Dedifferentiated amniotic fluid mesenchymal stem cell (primary cell): Measurements from ENCODE around the gene UPP1.
"Not testable (repeated sequence)": the region's sequence is repeated elsewhere in the genome, so short reads cannot be mapped to it uniquely, and the experiment has no call there.

Experiments used
- DNase-seq: peaks from one replicate; pipeline ENCODE4 v3.0.0-alpha.2; 2016; ENCODE audit errors: extremely low spot score

UPP1 gene

DNA sequence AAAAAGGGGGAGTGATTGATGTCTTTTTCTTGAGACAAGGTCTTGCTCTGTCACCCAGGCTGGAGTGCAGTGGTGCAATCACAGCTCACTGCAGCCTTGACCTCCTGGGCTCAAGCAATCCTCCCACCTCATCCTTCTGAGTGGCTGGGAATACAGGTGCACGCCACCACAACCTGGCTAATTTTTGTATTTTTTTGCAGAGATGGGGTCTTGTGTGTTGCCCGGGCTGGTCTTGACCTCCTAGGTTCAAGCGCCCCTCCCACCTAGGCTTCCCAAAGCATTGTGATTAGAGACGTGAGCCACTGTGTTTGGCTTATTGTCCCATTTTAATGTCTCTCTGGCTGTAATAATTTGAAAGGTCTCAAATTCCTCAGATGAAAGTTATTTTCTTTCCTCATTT lies 21.8 kb downstream of the UPP1 start:
- no peak for DNase-seq

DNA sequence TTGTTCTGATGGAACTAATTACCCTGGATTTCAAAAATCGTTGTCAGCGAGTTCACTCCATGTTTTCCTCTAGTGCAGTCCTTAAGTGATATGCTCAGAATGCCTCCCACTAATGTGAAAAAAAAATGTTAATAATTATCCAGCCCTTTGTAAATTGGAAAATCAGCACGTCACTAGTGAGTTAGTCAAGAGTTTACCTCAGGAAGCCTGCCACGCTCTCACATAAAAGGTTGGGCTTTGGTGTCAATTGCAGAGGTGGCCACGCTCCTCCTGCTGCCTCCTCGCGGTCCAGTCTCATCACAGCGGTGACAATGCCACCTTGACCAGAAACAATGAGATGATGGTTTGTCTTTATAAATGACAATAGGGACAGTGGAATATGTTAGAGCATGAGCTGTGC lies 22.5 kb downstream of the UPP1 start:
- no peak for DNase-seq

DNA sequence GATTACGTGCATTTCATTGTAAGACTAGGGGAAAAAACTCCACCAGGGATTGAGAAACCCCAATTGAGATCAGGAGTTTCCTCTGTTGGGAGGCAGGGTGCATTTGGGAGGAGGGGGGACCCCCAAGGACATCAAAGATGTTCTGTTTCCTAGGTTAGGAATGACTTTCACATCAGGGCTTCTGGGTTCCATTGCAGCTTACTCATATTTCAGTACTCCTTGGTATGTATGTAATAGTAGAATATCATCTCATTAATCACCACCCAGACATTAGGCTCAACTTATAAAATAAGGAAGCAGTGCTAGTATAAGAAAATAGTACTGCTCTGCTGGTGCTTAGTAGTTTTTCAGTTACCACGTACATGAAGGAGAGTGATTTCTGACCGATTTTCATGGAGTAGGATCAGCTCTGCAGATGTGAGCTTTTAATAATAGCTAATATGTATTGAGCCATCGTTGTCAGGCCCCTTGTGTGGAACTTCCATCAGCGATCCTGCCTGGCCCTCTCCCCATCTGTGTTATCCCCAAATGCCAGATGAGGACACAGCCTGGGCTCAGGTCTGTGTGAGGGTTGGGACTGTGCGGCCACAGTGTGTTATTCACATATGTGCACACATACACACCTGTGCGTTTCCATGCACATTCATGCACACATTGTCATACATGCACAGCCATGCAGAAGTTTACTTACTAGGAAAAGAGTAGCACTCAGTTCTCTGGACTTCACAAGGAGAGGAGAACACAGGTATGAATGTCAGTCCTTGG lies 23.5 kb downstream of the UPP1 start:
- no peak for DNase-seq

DNA sequence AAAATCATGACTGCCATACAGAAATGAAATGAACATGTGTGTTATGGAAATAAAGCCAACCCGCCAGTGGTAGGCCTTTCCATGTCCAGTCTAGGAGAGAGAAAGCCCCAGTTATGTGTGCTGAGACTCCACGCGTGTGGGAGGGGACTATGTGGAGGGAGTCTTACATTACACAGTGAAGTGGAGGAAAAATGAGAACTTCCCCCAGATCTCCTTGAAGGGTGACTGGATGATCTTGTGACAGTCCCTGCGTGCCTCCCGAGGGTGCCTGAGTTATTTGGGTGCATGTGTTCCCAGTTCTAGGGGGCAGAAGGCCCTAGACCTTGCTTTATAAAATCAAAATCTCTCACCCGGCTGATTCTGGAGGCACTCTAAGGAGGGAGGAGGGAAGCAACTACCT lies 24.2 kb downstream of the UPP1 start:
- no peak for DNase-seq

DNA sequence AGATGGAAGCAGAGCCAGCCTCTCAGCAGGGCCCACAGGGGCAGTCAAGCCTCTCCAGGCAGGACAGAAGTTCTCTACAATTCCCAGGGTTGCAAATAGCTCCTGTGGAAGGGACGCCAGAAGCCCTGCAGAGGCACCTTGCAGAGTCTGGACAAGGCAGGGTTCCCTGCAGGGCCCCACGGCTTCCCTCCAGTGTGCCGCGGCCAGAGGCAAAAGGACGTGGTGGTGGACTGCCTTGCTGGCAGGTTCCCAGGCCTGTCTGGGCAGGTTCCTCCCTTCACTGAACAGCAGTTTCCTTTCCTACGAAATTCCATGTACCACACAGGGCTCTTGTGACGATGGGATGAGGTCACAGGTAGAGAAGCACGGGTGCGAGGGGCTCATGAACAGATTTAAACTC lies 25.1 kb downstream of the UPP1 start:
- DNase-seq = no peak

DNA sequence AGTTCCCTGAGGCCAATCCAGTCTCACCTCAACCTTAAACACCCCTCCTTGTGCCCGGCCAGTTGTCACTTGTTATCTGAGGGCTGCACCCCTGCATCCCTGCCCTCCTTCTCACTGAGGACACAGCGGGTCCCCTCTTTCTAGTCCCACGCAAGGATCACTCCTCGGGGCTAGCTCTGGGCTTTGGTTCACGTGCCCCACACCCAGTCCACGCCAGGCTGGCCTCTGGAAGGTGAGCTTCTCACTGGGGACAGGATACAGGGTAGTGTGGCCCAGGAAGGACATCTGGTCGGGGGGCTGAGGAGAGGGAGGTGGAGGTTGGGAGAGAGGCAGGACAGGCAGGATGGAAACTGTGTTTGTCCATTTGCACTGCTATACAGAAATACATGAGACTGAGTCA lies 25.5 kb downstream of the UPP1 start:
- no peak for DNase-seq

DNA sequence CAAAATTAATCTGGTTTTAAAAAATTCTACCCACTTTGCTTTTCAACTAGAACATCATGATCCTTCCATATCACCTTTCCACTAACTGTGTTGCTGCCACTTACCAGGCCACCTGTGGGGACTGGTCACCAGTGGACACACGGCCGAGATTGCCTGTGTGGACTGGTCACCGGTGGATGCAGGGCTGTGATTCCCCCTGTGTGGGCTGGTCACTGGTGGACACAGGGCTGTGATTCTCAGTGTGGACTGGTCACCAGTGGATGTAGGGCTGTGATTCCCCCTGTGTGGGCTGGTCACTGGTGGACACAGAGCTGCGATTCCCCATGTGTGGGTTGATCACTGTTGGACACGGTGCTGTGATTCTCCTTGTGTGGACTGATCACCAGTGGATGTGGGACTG lies 27.0 kb downstream of the UPP1 start:
- DNase-seq = no peak

DNA sequence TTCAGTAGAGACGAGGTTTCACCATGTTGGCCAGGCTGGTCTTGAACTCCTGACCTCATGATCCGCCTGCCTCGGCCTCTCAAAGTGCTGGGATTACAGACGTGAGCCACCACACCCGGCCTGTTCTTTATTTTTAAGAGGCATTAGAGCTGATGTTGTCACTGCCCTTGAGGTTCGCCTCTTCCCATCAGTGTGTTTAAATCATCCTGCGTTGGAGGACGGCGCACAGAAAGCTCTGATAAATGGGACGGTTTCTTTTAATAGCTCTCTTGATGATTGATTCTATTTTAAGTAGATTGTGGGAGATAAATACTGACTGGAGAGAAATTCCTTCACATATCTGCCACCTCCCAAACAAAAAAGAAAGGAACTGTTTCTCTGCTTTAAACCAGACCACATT lies 29.0 kb downstream of the UPP1 start:
- no peak for DNase-seq

DNA sequence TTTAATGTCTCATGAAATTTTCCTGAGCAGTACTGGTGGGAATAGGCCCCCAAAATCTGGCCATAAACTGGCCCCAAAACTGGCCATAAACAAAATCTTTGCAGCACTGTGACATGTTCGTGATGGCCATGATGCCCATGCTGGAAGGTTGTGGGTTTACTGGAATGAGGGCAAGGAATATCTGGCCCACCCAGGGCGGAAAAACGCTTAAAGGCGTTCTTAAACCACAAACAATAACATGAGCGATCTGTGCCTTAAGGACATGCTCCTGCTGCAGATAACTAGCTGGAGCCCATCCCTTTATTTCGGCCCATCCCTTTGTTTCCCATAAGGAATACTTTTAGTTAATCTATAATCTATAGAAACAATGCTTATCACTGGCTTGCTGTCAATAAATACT lies 31.5 kb downstream of the UPP1 start:
- not testable (repeated sequence) for DNase-seq

DNA sequence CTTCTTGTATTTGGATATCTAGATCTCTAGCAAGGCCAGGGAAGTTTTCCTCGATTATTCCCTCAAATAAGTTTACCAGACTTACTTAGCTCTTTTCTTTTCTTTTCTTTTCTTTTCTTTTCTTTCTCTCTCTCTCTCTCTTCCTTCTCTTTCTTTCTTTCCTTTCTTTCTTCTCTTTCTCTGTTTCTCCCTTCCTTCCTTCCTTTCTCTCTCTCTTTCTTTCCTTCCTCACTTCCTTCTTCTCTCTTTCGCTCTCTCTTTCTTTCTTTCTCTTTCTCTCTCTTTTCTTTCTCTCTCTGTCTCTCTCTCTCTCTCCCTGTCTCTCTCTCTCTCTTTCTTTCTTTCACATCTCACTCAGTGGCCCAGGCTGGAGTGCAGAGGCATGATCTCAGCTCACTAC lies 37.0 kb downstream of the UPP1 start:
- DNase-seq = no peak

DNA sequence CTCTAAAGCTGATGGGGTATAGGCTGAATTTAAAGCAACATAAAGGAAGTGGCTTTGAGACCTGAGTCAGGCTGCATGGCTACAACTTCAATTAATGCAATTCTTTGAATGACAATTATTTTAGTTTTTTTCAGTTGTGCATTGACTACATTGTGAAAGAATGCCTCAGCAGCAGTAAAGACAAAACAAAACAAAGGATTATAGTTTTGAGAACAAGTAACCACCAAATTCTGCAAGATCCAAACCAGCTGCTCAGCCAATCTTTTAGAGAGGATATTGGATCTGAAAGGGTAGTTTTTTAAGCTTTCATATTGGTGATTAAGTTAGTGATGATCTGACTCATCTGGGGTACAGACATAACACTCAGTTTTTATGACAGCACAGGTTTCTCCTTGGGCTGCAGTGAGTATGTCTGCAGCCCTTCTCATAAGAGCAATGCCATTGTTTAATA lies 41.6 kb downstream of the UPP1 start:
- DNase-seq = peak; percentile 31

DNA sequence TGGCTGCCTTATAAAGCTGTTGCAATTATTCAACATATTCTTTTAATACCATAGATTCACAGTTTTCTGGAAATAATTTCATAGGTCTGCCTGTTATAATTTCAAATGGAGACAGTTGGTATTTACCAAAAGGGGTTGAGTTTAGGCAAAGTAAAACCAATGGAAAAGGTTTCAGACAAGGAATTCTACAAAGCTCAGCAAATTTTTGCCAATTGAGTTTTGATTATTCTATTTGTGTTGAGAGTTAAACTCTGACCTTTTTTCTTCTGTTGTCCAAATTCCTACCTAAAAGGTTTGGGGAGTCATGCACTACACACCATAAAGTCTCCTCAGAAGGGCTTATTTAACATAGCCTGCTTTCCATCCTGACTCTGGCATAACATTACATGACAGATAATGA lies 43.7 kb downstream of the UPP1 start:
- no peak for DNase-seq

DNA sequence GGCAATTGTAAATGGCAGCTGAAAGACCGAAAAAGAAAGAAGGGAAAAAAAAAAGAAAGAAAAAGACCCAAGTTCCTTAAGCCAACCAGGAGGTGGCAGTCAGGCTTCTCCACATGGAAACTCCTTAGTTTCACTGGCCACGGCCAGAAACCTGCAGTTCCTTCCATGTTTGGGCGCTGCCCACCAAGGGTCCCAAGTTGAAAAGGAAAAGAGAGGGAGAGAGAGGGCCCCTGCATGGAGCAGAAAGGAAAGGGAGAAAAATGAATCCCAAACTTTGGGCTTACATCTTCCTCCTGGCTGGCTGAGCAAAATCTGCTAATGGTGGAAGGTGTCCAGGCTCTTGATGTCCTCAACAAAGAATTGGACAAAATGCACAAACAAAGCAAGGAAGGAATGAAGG lies 50.4 kb downstream of the UPP1 start:
- no peak for DNase-seq

DNA sequence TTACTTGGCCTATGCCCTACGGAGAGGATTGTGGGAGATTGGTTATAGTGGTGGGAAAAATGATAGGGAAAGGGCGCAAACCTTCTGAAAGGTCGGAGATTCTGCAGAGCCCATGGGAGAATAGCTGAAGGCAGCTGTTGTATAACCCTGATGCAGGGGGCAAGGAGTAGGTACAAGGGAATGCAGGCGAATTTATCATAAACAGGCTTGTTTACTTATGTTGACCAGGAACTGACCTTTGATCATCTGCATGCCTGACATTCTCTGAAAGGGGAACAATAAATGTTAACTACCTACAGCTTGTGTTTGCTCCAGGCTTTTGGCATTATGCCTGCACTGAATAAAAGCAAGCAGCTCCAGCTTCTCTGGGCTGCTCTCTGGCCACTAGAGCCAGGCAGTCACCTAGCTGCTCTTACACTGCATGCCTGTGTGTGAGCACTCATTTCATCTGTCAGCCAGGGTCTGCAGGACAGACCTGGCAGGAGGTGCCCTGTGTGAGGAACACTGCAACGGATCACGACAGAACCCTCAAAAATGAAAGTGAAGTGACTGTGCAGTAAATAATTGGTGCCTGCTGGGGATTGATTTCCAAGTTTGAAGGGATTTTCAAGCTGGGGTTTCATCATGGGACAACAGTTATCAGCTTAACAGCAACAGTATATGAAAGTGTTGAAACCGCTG lies 51.1 kb downstream of the UPP1 start:
- peak; percentile 16 for DNase-seq

DNA sequence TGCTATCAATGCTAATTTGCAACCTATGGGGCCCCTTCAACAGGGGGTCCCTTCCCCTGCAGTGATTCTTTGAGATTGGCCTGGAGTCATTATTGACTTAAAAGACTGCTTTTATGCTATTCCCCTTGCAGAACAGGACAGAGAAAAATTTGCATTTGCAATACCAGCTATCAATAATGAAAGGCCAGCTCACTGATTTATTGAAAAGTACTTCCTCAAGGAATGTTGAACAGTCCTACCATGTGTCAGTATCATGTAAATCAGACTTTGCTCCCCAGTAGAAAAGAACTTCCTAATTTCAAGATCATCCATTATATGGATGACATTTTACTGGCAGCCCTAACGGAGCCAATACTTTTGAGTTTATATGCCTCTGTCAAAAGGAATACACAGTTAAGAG lies 52.5 kb downstream of the UPP1 start:
- DNase-seq = no peak

DNA sequence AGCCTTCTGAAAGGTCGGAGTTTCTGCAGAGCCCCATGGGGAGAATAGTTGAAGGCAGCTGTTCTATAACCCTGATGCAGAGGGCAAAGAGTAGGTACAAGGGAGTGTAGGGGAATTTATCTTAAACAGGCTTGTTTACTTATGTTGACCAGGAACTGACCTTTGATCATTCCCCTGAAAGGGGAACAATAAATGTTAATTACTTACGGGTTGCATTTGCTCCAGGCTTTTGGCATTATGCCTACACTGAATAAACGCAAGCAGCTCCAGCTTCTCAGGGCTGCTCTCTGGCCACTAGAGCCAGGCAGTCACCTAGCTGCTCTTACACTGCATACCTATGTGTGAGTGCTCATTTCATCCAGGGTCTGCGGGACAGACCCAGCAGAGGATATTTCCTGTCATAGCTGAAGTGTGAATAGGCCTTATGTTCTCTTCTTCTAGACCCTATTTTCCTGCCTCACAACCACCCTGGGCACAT lies 55.3 kb downstream of the UPP1 start:
- DNase-seq = no peak

DNA sequence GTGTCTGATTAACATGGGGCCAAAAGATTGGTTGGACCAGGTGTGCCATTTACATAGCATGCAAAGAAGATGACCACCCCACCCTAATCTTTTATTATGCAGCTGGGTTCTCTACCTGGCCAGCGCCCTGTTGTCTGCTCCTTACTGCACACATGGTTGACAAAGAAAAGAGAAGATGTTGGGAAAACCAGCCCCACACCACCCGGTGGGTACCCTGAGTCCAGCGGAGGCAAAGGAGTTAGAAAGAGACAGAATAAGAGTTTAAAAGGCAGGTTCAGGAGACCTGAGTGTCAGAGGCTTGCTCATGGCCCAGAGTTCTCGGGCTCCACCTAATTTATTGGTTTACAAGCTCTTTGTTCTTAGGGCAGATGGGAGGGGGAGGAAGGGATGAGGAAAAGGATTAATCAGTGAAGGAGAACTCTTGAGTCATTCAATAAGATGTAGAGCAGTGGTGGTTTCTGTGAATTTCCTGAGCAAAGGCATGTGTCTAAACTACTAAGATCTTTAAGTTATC lies 58.1 kb downstream of the UPP1 start:
- no peak for DNase-seq

DNA sequence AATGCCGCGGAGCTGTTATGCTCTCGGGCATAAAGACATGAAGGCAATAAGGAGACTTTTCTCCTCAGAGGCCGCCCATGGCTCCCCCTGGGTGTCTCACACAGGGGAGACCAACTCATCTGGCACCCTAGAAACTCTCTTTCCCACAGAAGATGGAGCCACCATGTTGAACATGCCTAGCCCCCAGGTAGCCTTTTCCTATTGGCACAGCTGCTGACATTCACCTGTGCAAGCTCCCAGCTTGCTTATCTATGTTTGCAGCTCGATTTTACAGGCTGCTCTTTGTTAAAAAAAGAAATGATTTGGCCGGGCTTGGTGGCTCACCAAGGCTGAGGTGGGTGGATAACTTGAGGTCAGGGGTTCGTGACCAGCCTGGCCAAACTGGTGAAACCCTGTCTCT lies 58.6 kb downstream of the UPP1 start:
- DNase-seq = not testable (repeated sequence)

DNA sequence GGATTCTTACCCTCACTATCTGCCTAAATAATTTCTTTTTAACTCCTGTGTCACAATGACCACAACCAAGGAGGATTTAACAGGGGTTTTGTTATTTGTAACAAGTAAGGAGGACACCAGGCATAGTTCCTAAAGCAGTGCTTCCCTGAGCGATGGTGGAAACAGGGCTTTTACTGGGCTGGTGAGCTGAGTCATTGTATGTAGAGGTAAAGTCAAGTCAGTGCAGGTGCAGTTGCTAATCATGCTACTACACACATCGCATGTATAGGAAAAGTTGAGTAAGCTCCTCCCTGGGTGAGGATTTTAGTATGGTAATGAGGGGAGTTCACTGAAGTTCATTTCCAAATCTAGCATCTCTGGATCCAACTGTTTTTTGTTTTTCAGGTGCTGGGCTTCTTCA lies 59.2 kb downstream of the UPP1 start:
- no peak for DNase-seq

DNA sequence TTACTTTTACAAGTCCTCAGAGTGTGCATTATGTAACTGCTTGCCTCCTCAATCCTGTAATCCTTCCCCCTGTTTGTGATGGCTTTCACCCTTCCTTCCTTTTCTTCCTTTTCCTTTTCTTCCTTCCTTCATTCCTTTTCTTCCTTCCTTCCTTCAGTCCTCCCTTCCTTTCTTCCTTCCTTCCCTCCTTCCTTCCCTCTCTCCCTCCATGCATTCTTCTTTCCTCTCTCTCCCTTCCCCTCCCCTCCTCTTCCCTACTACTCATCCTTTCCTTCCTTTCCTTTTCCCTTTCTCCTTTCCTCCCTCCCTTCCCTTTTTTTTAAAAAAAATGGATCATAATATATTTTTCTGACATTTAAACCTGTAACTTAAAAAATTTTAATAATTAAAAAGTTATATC lies 60.0 kb downstream of the UPP1 start:
- no peak for DNase-seq

DNA sequence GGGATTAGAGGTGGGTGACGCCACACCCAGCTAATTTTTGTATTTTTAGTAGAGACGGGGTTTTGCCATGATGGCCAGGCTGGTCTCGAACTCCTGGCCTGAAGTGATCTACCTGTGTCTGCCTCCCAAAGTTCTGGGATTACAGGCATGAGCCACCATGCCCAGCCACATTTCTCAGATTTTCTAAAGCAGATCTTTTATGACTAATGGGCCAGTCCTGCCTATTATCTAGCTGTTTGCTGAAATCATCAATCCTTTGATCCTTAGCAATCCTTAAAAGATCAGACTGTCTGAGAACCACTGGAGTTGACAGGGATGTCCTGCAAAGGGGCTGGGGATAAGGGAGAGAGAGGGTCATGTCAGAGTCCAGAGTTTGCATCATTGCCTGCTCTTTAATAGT lies 61.0 kb downstream of the UPP1 start:
- DNase-seq = no peak

DNA sequence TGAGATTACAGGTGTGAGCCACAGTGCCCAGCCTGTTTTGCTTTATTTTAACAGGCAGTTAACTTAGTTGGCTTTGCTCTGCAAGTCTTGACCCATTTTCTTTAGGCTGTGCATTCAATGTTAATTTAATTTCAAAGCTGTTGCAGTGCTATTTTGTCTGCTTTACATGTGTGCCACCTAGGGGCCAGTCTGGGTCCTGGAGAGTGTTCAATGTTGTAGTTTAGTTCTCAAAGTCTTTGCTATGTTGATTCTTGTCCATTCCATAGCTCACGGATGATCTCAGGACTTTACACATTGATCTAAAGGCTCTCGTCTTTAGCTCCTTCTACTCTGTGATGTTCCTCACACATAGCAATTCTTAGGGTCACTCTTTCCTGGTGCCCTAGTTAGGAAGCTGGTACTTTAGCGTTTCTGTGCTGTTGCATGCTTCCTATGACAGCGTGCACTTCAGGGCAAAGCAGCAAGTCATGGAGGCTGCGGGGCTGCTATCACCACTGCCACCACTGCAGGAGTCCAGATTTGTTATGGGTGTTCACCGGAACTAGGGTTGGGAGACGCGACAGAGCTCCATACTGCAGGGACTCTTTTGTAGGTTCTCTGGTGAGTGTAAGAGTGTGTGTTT lies 65.8 kb downstream of the UPP1 start:
- peak; percentile 52 for DNase-seq
